Mucosa of descending colon (tissue), 3 donors: ENCODE results near the gene CFAP61. TPM values are rescaled to one million over a fixed set of nuclear protein-coding genes. Genes with fewer than 3 reads are reported as not detected.
A peak's percentile ranks its signal among the peaks of the same experiment; 100 is the strongest.
"Not testable (repeated sequence)": the region's sequence is repeated elsewhere in the genome, so short reads cannot be mapped to it uniquely, and the experiment has no call there.

ENCODE experiments used
- ATAC-seq: fragments of 200-7000 bp; cut with Tn5 transposase; one replicate; pipeline ENCODE4 v1.9.1; 2020; ENCODE audit warnings: mild to moderate bottlenecking, moderate library complexity
- DNase-seq, 3 donors: peaks; one replicate each; pipeline ENCODE4 v3.0.0-alpha.2; 2020
- H3K36me3 ChIP-seq: fragments of 200-600 bp; one replicate; pipeline ENCODE4 v1.8.0; 2021; ENCODE audit warnings: low read depth, mild to moderate bottlenecking
- H3K4me1 ChIP-seq: fragments of 200-600 bp; one replicate; pipeline ENCODE4 v1.8.0; 2021; ENCODE audit warnings: low read depth, mild to moderate bottlenecking
- H3K4me3 ChIP-seq: fragments of 200-600 bp; one replicate; pipeline ENCODE4 v1.8.0; 2021; ENCODE audit warnings: mild to moderate bottlenecking
- H3K9me3 ChIP-seq: fragments of 200-600 bp; one replicate; pipeline ENCODE4 v1.8.0; 2021; ENCODE audit warnings: mild to moderate bottlenecking
- intact Hi-C, 2 donors: fragments of 100-400 bp; cut with DNase I in 1 of 2; cut with micrococcal nuclease in 1 of 2; formaldehyde crosslinking; loops; one replicate each; pipeline versions ENCODE4 v1.11.0 to v1.11.1; 2022; cut with DNase I, micrococcal nuclease
- total RNA-seq, 3 donors: library from RNA; stranded (reverse); fragmentation: NEBNext Ultra II Directional in 2 of 3; extraction: Animal tissue kit (Norgen Biotek cat#: 25700) in 2 of 3; gene quantifications; one replicate each; pipeline versions ENCODE4 v1.2.1 to v1.2.4, GENCODE V29; 2021 to 2023
- TF ChIP-seq, protein P1 (sequence below): fragments of 200-600 bp; IDR thresholded peaks from one replicate; pipeline ENCODE4 v1.8.0; 2022; ENCODE audit warnings: antibody characterized with exemption, mild to moderate bottlenecking
- donor health status: DM: no; HTN: no; CAD: no; lungs with moderate emphysema.
- donor health status: DM: no; HTN: no; CAD: no.
- donor health status: DM: no; HTN: yes; CAD: no.

CFAP61 gene
- total RNA-seq, 3 donors from 2014 or later: 0.35 to 0.79 TPM; not detected in 1

GRCh38 chr20:20103486-20103885 lies 51.2 kb downstream of the CFAP61 start:
- Histone ChIP-seq H3K4me3 (no peak overlapping the region), H3K4me1 (no peaks in the 10 kb centered on the region), H3K36me3 (no peaks in the 10 kb centered on the region), H3K9me3 (no peaks in the 10 kb centered on the region)
- ATAC-seq (no peak), DNase-seq (no peak)
- TF ChIP-seq, protein P1, sequence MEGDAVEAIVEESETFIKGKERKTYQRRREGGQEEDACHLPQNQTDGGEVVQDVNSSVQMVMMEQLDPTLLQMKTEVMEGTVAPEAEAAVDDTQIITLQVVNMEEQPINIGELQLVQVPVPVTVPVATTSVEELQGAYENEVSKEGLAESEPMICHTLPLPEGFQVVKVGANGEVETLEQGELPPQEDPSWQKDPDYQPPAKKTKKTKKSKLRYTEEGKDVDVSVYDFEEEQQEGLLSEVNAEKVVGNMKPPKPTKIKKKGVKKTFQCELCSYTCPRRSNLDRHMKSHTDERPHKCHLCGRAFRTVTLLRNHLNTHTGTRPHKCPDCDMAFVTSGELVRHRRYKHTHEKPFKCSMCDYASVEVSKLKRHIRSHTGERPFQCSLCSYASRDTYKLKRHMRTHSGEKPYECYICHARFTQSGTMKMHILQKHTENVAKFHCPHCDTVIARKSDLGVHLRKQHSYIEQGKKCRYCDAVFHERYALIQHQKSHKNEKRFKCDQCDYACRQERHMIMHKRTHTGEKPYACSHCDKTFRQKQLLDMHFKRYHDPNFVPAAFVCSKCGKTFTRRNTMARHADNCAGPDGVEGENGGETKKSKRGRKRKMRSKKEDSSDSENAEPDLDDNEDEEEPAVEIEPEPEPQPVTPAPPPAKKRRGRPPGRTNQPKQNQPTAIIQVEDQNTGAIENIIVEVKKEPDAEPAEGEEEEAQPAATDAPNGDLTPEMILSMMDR: no peak
- intact Hi-C loops: no loop called here

- DNase-seq, H3K9me3 ChIP-seq, intact Hi-C loops, H3K4me3 ChIP-seq, H3K36me3 ChIP-seq, ATAC-seq, H3K4me1 ChIP-seq: not testable (repeated sequence)
These were observed 70.9 kb downstream of the CFAP61 start for GRCh38 chr20:20123187-20123586.

GRCh38 chr20:20130399-20130798 lies 78.1 kb downstream of the CFAP61 start:
- DNase-seq: peak in 1 of 3 donors; percentile 4
- Histone ChIP-seq H3K36me3 (no peaks in the 10 kb centered on the region), H3K4me3 (no peak overlapping the region), H3K4me1 (no peaks in the 10 kb centered on the region), H3K9me3 (peaks cover 11% of the 10 kb centered on the region)
- ATAC-seq: peak; percentile 38
- TF ChIP-seq, protein P1: no peak
- intact Hi-C loops: no loop called here

DNA sequence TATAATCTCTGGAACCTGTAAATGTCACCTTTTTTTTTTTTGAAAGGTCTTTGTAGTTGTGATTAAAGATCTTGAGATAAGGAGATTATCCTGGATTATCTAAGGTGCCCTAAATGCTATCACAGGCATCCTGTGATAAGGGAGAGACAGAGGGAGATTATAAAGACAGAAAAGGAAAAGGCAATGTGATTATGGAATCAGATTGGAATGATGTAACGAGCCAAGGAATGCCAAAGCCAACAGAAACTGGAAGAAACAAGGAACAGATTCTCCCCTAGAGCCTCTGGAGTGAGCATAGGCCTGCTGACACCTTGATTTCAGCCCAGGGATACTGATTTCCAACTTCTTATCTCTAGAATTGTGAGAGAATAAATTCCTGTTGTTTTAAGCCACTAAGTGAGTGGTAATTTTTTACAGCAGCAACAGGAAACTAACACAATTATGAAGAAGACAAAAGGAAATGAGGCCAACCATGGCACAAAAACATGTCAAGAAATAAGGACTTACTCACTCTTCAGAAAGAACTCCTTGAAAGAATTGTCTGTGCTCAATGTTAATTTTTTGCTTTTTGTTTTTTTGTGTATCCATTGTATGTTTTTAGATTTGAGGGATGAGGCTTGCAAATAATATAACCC lies 82.7 kb downstream of the CFAP61 start:
- intact Hi-C loops: no loop called here
- Histone ChIP-seq H3K4me3 (no peak overlapping the region), H3K9me3 (peaks cover 4% of the 10 kb centered on the region), H3K36me3 (no peaks in the 10 kb centered on the region), H3K4me1 (no peaks in the 10 kb centered on the region)
- TF ChIP-seq, protein P1: no peak
- no peak for ATAC-seq
- no peak for DNase-seq

- TF ChIP-seq, protein P1: no peak
- no peaks in the 10 kb centered on the region for H3K9me3 ChIP-seq
- H3K4me1 ChIP-seq: no peaks in the 10 kb centered on the region
- H3K4me3 ChIP-seq: no peak overlapping the region
- H3K36me3 ChIP-seq: no peaks in the 10 kb centered on the region
- intact Hi-C loops: no loop called here
- DNase-seq (no peak), ATAC-seq (no peak)
These were observed 84.0 kb downstream of the CFAP61 start for GRCh38 chr20:20136313-20136712.

DNA sequence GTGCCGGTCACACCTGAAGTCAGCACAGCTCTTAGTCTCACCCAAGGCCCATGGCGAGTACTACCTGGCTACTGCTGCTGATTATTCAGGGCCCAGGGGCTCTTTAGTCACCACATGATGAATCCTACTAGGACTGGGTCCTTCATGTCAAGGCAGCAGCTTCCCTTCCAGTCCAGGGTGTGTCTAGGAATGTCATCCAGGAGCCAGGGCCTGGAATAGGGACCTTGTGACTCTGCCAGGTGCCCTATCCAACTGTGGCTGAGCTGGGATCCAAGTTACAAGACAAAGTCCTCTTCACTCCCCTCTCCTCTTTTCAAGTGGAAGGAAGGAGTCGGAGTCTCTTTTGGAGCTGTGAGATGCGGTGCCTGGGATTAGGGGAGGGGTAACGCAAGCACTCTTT lies 85.5 kb downstream of the CFAP61 start:
- DNase-seq (no peak), ATAC-seq (no peak)
- H3K4me1 ChIP-seq: no peaks in the 10 kb centered on the region
- no peak overlapping the region for H3K4me3 ChIP-seq
- no peaks in the 10 kb centered on the region for H3K9me3 ChIP-seq
- intact Hi-C loops: no loop called here
- no peaks in the 10 kb centered on the region for H3K36me3 ChIP-seq
- TF ChIP-seq, protein P1: no peak
